GM12891 (cell line): ENCODE measurements around the gene TECTA.

Source experiments
- DNase-seq: peaks from one replicate; pipeline ENCODE4 v3.0.0; 2011; ENCODE audit warnings: low spot score; ENCODE audit not compliant: insufficient read length
- FAIRE-seq: peaks from 2 replicates; lab custom pipeline; 2011; peaks lifted over from hg19 to GRCh38; lab: Jason Lieb, UNC
- PAX5 ChIP-seq: IDR thresholded peaks from 2 replicates; pipeline ENCODE4 v1.6.1; 2011; ENCODE audit warnings: low read length, moderate library complexity, mild to moderate bottlenecking; ENCODE audit not compliant: insufficient read depth, severe bottlenecking
- POLR2A ChIP-seq: IDR thresholded peaks from 2 replicates; pipeline ENCODE4 v1.6.1; 2011; ENCODE audit warnings: low read depth, low read length, control low read depth
- POLR2AphosphoS5 ChIP-seq: IDR thresholded peaks from 2 replicates; pipeline ENCODE4 v1.6.1; 2011; ENCODE audit warnings: low read depth, low read length, control low read depth
- POU2F2 ChIP-seq: IDR thresholded peaks from 2 replicates; pipeline ENCODE4 v1.6.1; 2011; ENCODE audit warnings: low read depth, mild to moderate bottlenecking, control low read depth, low read length, moderate library complexity
- SPI1 ChIP-seq: IDR thresholded peaks from 2 replicates; pipeline ENCODE4 v1.6.1; 2011; ENCODE audit warnings: low read depth, low read length, control low read depth
- TAF1 ChIP-seq: IDR thresholded peaks from 2 replicates; pipeline ENCODE4 v1.6.1; 2011; ENCODE audit warnings: low read depth, low read length, control low read depth

The TECTA gene

DNA sequence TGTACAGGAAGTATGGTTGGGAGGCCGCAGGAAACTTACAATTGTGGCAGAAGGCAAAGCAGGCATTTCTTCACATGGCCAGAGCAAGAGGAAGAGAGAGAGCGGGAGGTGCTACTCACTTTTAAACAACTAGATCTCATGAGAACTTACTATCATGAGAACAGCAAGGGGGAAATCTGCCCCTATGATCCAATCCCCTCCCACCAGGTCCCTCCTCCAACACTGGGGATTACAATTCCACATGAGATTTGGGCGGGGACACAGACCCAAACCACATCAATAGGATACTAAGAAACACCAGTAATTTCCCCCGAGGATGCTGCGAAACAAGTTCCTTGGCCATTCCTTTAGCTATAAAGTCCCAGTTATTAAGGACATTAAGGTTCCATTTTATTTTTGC, 97.4 kb downstream of the TECTA start:
- FAIRE-seq (no peak), DNase-seq (no peak)
- no peak for TF ChIP-seq POU2F2
- TF ChIP-seq TAF1: no peak
- no peak for TF ChIP-seq PAX5

GRCh38 chr11:121199516-121199915, 98.5 kb downstream of the TECTA start:
- no peak for TF ChIP-seq POU2F2
- no peak for TF ChIP-seq POLR2A
- TF ChIP-seq PAX5: no peak
- TF ChIP-seq POLR2AphosphoS5: no peak
- TF ChIP-seq SPI1: no peak
- no peak for TF ChIP-seq TAF1
- DNase-seq (no peak), FAIRE-seq (no peak)

DNA sequence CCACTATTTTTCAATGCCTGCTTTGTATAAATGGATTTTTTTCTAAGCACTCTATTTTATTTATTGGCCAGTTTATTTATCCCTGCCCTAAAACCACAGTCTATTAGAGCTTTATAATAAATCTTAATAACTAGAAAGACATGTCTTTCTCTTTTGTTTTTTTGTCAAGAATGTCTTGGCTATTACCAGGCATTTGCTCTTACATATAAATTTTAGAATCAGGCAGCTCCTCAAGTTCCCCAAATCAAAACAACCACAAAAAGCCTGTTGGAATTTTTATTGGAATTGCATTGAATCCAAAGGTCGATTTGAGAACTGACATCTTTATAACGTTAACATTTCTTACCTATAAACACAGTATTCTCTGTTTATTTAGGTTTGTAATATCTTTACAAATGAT, 105.8 kb downstream of the TECTA start:
- TF ChIP-seq PAX5 (no peak), POLR2A (no peak), POLR2AphosphoS5 (no peak), TAF1 (no peak), SPI1 (no peak)
- no peak for DNase-seq
- no peak for FAIRE-seq

DNA sequence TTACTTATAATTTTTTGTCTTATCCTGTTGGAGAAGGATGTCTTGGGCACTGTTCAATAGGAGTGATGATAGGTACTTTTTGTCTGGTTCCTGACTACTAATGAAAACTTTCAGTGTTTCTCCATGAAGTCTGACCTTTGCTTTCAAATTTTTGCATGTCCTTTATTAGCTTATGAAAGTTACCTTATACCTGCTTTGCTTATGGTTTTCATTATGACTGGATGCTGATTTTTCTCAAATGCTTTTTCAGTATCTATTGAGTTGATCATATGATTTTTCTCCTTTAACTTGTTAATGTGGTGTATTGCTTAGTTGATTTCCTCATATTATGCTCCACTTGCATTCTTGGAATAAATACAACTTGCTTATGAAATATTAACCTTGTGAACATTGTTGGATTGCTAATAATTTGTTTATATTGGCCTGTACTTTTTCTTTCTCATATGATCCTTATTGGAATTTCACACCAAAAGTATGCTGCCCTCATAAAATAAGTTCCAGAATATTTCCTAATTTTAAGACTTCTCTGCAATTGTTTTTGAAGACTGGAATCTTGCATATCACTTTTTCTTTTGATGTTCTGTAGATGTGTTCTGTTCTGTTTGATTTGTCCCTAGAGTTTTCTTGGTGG, 106.6 kb downstream of the TECTA start:
- DNase-seq (no peak), FAIRE-seq (peak; percentile 56)
- TF ChIP-seq PAX5: no peak
- peak; percentile 69; the same call in 1 of the 2 replicates for TF ChIP-seq POU2F2

GRCh38 chr11:121210445-121211080, 109.5 kb downstream of the TECTA start:
- DNase-seq: no peak
- FAIRE-seq: no peak
- TF ChIP-seq POU2F2 (no peak), PAX5 (no peak), POLR2A (no peak), TAF1 (no peak), SPI1 (no peak), POLR2AphosphoS5 (no peak)

DNA sequence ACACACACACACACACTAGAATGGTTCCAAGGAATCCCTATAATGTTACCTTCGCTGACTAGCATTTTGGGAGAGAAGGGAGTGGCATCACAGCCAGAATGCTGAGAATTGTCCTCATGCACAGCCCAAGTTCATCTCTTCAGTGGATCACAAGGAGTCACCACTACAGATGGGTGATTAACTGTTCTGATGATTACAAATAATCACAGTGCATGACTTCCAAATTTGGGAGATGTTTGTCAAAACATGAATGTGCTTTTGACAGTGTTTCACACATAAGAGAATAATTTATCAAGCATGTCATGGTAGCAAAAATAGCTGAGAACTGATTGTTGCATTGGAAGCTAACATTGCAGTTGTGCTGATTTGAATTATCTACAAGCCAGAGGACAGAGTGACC, 110.6 kb downstream of the TECTA start:
- TF ChIP-seq TAF1 (no peak), PAX5 (no peak), POU2F2 (no peak), SPI1 (no peak), POLR2AphosphoS5 (no peak), POLR2A (no peak)
- no peak for FAIRE-seq

DNA sequence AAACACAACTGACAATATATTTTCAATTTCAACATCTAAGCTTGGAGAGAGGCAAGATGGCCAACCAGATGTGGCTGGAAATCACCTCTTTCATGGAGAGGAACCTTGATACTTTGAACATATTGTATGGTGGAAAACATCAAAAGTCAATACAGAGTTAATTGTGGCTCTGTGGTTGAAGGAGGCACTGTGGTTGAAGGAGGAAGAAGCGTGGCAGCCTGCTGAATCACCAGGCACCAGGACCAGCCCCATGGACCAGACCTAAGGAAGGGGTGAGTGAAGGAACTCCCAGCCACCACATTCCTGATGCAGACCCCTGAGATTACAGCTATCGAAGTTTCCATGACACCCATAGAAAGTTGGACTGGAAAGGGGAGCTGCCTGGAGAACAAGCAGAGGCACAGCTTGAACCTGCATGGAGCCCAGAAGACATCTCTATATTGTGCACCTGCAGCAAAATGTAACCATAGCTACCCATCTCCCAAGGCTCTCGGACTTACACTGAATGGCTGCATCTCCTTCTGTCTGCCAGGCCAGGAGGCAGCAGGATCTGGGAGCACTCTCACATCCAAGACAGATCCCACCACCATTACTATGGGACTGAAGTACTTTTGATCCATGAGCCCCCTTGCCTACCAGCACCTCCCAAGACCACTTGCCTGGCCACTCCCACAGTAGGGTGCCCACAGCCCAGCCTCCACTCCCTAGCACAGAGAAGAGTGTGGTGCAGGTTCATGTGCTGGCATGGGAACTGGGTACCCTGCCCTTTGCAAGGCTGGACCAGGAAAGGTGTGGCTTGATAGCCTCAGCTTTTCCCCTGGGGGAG, 111.7 kb downstream of the TECTA start:
- TF ChIP-seq TAF1 (no peak), POU2F2 (no peak), SPI1 (no peak)
- no peak for DNase-seq
- no peak for FAIRE-seq

More for the DNA sequence above, 110.6 kb downstream of the TECTA start:
- no peak for DNase-seq

DNA sequence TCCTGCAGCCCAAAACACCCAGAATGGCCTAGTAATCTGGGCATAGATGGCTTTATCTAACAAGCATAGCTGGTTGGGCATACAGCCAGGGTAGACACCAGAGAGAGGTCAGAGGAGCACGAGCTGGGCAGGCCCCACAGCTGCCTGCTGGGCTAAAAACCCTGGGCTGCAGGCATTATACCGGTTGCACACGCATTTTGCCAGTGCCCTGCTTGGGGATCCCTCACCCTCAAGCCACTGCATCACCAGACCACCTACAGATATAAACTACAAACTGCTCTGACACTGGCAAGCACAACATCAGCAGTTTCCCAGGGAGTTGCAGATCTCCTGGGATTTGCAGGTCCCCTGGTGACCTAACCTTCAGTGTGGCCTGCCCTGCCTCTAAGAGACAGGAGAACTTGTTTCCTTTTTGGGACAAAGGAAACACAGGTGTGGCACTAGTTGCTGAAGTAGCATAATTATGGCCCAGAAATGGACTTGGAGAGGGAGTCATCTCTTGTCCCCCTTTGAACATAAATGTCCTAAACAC, 112.4 kb downstream of the TECTA start:
- TF ChIP-seq SPI1 (no peak), POLR2AphosphoS5 (no peak), POLR2A (no peak)
- FAIRE-seq (no peak), DNase-seq (no peak)

- FAIRE-seq (no peak), DNase-seq (no peak)
- TF ChIP-seq POU2F2 (no peak), POLR2AphosphoS5 (no peak), SPI1 (no peak), PAX5 (no peak), POLR2A (no peak)
Observed at GRCh38 chr11:121214861-121215260, 113.8 kb downstream of the TECTA start.

GRCh38 chr11:121221496-121222200, 120.6 kb downstream of the TECTA start:
- TF ChIP-seq SPI1 (no peak), TAF1 (no peak), POU2F2 (no peak), PAX5 (no peak), POLR2AphosphoS5 (no peak), POLR2A (no peak)
- DNase-seq (no peak), FAIRE-seq (no peak)
